H9 (cell line): ENCODE measurements around the gene GNG11. TPM values are rescaled to one million over a fixed set of nuclear protein-coding genes. Genes with fewer than 3 reads are reported as not detected.

Experiments
- DNase-seq: peaks from one replicate; pipeline ENCODE4 v3.0.0-alpha.2; 2017
- H2AFZ ChIP-seq: one replicate; pipeline ENCODE4 v1.6.1; 2013; ENCODE audit warnings: mild to moderate bottlenecking, low read length, control low read depth, moderate library complexity
- H2AK5ac ChIP-seq: 2 replicates; pipeline ENCODE4 v1.6.1; 2013; ENCODE audit warnings: low read length, control low read depth, mixed read lengths; ENCODE audit not compliant: insufficient read length
- H2BK120ac ChIP-seq: one replicate; pipeline ENCODE4 v1.6.1; 2013; ENCODE audit warnings: low read depth, mild to moderate bottlenecking, low read length, control low read depth, inconsistent platforms; ENCODE audit not compliant: poor library complexity, severe bottlenecking
- H2BK12ac ChIP-seq: 2 replicates; pipeline ENCODE4 v1.6.1; 2013; ENCODE audit warnings: low read length, control low read depth, mixed read lengths, low read depth; ENCODE audit not compliant: insufficient read length
- H2BK15ac ChIP-seq: 2 replicates; pipeline ENCODE4 v1.6.1; 2013; ENCODE audit warnings: low read depth, low read length, control low read depth
- H2BK20ac ChIP-seq: one replicate; pipeline ENCODE4 v1.6.1; 2013; ENCODE audit warnings: low read depth, mild to moderate bottlenecking, low read length, control low read depth, inconsistent platforms; ENCODE audit not compliant: poor library complexity, severe bottlenecking
- H2BK5ac ChIP-seq: 2 replicates; pipeline ENCODE4 v1.6.1; 2013; ENCODE audit warnings: low read length, control low read depth, mixed read lengths; ENCODE audit not compliant: insufficient read length
- H3K14ac ChIP-seq: 2 replicates; pipeline ENCODE4 v1.6.1; 2013; ENCODE audit warnings: low read length, control low read depth; ENCODE audit not compliant: insufficient read depth
- H3K18ac ChIP-seq: 2 replicates; pipeline ENCODE4 v1.6.1; 2013; ENCODE audit warnings: low read depth, mild to moderate bottlenecking, mixed read lengths, low read length, control low read depth; ENCODE audit not compliant: insufficient read length
- H3K23ac ChIP-seq: 2 replicates; pipeline ENCODE4 v1.6.1; 2013; ENCODE audit warnings: low read length, control low read depth, mixed read lengths, low read depth; ENCODE audit not compliant: insufficient read length
- H3K23me2 ChIP-seq: 2 replicates; pipeline ENCODE4 v1.6.1; 2013; ENCODE audit warnings: low read depth, mild to moderate bottlenecking, mixed read lengths, low read length, control low read depth; ENCODE audit not compliant: insufficient read length, poor library complexity, severe bottlenecking
- H3K27ac ChIP-seq: 2 replicates; pipeline ENCODE4 v1.5.1; 2013; ENCODE audit warnings: low read length, control low read depth, mixed read lengths, low read depth; ENCODE audit not compliant: insufficient read length
- H3K27me3 ChIP-seq: 2 replicates; pipeline ENCODE4 v1.6.1; 2013; ENCODE audit warnings: low read length, control low read depth, inconsistent platforms; ENCODE audit not compliant: insufficient read depth
- H3K4ac ChIP-seq: 2 replicates; pipeline ENCODE4 v1.6.1; 2013; ENCODE audit warnings: low read depth, mild to moderate bottlenecking, control low read depth, inconsistent platforms, low read length, moderate library complexity
- H3K4me1 ChIP-seq: 2 replicates; pipeline ENCODE4 v1.6.1; 2013; ENCODE audit warnings: low read length, control low read depth, inconsistent platforms; ENCODE audit not compliant: insufficient read depth
- H3K4me2 ChIP-seq: 2 replicates; pipeline ENCODE4 v1.6.1; 2013; ENCODE audit warnings: low read length, control low read depth, mixed read lengths; ENCODE audit not compliant: insufficient read length, insufficient read depth
- H3K56ac ChIP-seq: 2 replicates; pipeline ENCODE4 v1.6.1; 2013; ENCODE audit warnings: low read depth, mild to moderate bottlenecking, mixed read lengths, low read length, control low read depth; ENCODE audit not compliant: insufficient read length
- H3K79me1 ChIP-seq: 2 replicates; pipeline ENCODE4 v1.6.1; 2013; ENCODE audit warnings: low read depth, mild to moderate bottlenecking, moderate library complexity, low read length, control low read depth, inconsistent platforms; ENCODE audit not compliant: insufficient read depth, poor library complexity, severe bottlenecking
- H3K79me2 ChIP-seq: 2 replicates; pipeline ENCODE4 v1.6.1; 2013; ENCODE audit warnings: low read length, control low read depth, inconsistent platforms; ENCODE audit not compliant: insufficient read depth
- H3K9ac ChIP-seq: 2 replicates; pipeline ENCODE4 v1.6.1; 2013; ENCODE audit warnings: low read length, control low read depth, mixed read lengths; ENCODE audit not compliant: insufficient read length; ENCODE audit errors: extremely low read depth
- H3K9me3 ChIP-seq: one replicate; pipeline ENCODE4 v1.6.1; 2013; ENCODE audit warnings: low read depth, low read length, inconsistent platforms; ENCODE audit not compliant: control insufficient read depth
- H3T11ph ChIP-seq: one replicate; pipeline ENCODE4 v1.6.1; 2013; ENCODE audit warnings: mild to moderate bottlenecking, low read length, control low read depth, inconsistent platforms
- H4K20me1 ChIP-seq: one replicate; pipeline ENCODE4 v1.6.1; 2013; ENCODE audit not compliant: control insufficient read depth, insufficient read length, insufficient read depth
- H4K5ac ChIP-seq: 2 replicates; pipeline ENCODE4 v1.6.1; 2013; ENCODE audit warnings: low read depth, mild to moderate bottlenecking, mixed read lengths, low read length, control low read depth; ENCODE audit not compliant: insufficient read length
- H4K8ac ChIP-seq: replicated peaks from 2 replicates; pipeline ENCODE4 v1.6.1; 2013; ENCODE audit warnings: low read length, control low read depth, mixed read lengths, low read depth; ENCODE audit not compliant: insufficient read length
- H4K91ac ChIP-seq: 2 replicates; pipeline ENCODE4 v1.6.1; 2013; ENCODE audit warnings: low read depth, mild to moderate bottlenecking, moderate library complexity, mixed read lengths, low read length, control low read depth; ENCODE audit not compliant: insufficient read length
- H3K27ac Mint-ChIP-seq, 3 experiments: 2 replicates in 2 of 3; 3 replicates in 1 of 3; pipeline ENCODE4 v1.8.0; 2020 to 2021; ENCODE audit warnings: mixed read lengths in 3 of 3, mild to moderate bottlenecking in 1 of 3, moderate library complexity in 1 of 3
- H3K27me3 Mint-ChIP-seq: 2 replicates; pipeline ENCODE4 v1.8.0; 2021; ENCODE audit warnings: low read depth, mild to moderate bottlenecking, moderate library complexity, mixed read lengths
- H3K36me3 Mint-ChIP-seq, 3 experiments: 2 replicates in 2 of 3; 3 replicates in 1 of 3; pipeline ENCODE4 v1.8.0; 2020 to 2021; ENCODE audit warnings: low read depth in 3 of 3, mixed read lengths in 3 of 3; ENCODE audit not compliant: insufficient read depth in 1 of 3
- H3K4me1 Mint-ChIP-seq, 2 experiments: 2 replicates each; pipeline ENCODE4 v1.8.0; 2020; ENCODE audit warnings: mixed read lengths in 2 of 2
- H3K4me3 Mint-ChIP-seq, 2 experiments: 2 replicates in 1 of 2; 3 replicates in 1 of 2; pipeline ENCODE4 v1.8.0; 2020 to 2021; ENCODE audit warnings: mild to moderate bottlenecking in 2 of 2, mixed read lengths in 2 of 2, moderate library complexity in 1 of 2
- H3K9me3 Mint-ChIP-seq, 2 experiments: 2 replicates in 1 of 2; 3 replicates in 1 of 2; pipeline ENCODE4 v1.8.0; 2020; ENCODE audit warnings: mild to moderate bottlenecking in 2 of 2, mixed read lengths in 2 of 2, moderate library complexity in 1 of 2
- CTCF ChIP-seq: fragments of 200-600 bp; sonication (generic); conservative IDR thresholded peaks from 3 replicates; pipeline ENCODE4 v1.8.0; 2021; ENCODE audit warnings: antibody characterized with exemption, mild to moderate bottlenecking
- WGBS: extraction: QIAGEN DNeasy Blood & Tissue Kit; methylation state at CpG from one replicate; pipeline ENCODE4 v1.1.7; 2013; ENCODE audit warnings: missing lambda C conversion rate, low lambda C conversion rate, mixed read lengths; ENCODE audit not compliant: insufficient read length; ENCODE audit errors: extremely low coverage; 5-methylcytosine and 5-hydroxymethylcytosine counted together
- total RNA-seq: library from RNA; stranded (reverse); gene quantifications from 2 replicates; pipeline ENCODE4 v1.2.1, GENCODE V29; 2021

GNG11 gene
- total RNA-seq, 1 experiment from 2014 or later: 0.68 TPM

GRCh38 chr7:93964813-93965212 is 43.3 kb downstream of the GNG11 start:
- Histone ChIP-seq H2BK20ac (no peak overlapping the region), H3K27ac (no peak overlapping the region), H3K79me2 (no peaks in the 10 kb centered on the region), H3K23ac (no peak overlapping the region), H3K18ac (no peak overlapping the region), H3K14ac (no peak overlapping the region), H3T11ph (no peak overlapping the region), H2BK120ac (no peak overlapping the region), H2BK5ac (no peak overlapping the region), H3K79me1 (no peaks in the 10 kb centered on the region), H2AK5ac (no peak overlapping the region), H4K91ac (no peak overlapping the region), H3K4me1 (no peaks in the 10 kb centered on the region), H4K20me1 (no peaks in the 10 kb centered on the region), H3K4me2 (no peak overlapping the region), H3K56ac (no peak overlapping the region), H3K9ac (no peak overlapping the region), H3K9me3 (no peaks in the 10 kb centered on the region), H3K4ac (no peak overlapping the region), H3K27me3 (no peaks in the 10 kb centered on the region), H4K5ac (no peak overlapping the region), H2BK12ac (no peak overlapping the region), H2AFZ (no peak overlapping the region), H2BK15ac (no peak overlapping the region), H4K8ac (no peak overlapping the region), H3K23me2 (no peaks in the 10 kb centered on the region)
- Mint-ChIP-seq H3K4me1 (no peaks in the 10 kb centered on the region), H3K4me3 (no peak overlapping the region), H3K27me3 (no peaks in the 10 kb centered on the region), H3K36me3 (no peaks in the 10 kb centered on the region), H3K9me3 (no peaks in the 10 kb centered on the region), H3K27ac (no peak overlapping the region)
- DNase-seq: no peak
- WGBS: no CpG with 5 or more reads among the region's 3 CpGs
- TF ChIP-seq CTCF: no peak
